PC-3 (cell line): ENCODE results near the gene GNG10. TPM values are rescaled to one million over a fixed set of nuclear protein-coding genes. Genes with fewer than 3 reads are reported as not detected.

Source experiments
- ATAC-seq: fragments of 200-7000 bp; cut with Tn5 transposase; 2 replicates; pipeline ENCODE4 v1.9.1; 2020; ENCODE audit warnings: mild to moderate bottlenecking, moderate library complexity
- Bru-seq: library from RNA; stranded (reverse); fragments of 400-500 nt; gene quantifications from one replicate; lab custom pipeline; 2021; lab: Mats Ljungman, UMichigan
- BruChase-seq, 2 experiments: library from RNA; stranded (reverse); fragments of 400-500 nt; gene quantifications; one replicate each; lab custom pipeline; 2021; lab: Mats Ljungman, UMichigan
- BruUV-seq: library from RNA; stranded (reverse); fragments of 400-500 nt; replicated peaks from 2 replicates; lab custom pipeline; 2021; lab: Mats Ljungman, UMichigan
- CTCF ChIA-PET: fragments of 300-600 bp; sonication (Branson Sonifier 250); formaldehyde crosslinking; loops from one replicate; lab custom pipeline; 2022; ENCODE audit warnings: antibody characterized with exemption; lab: Charles Lee
- POLR2A ChIA-PET: fragments of 300-600 bp; sonication (Branson Sonifier 250); formaldehyde crosslinking; loops from one replicate; lab custom pipeline; 2022; ENCODE audit warnings: antibody characterized with exemption; ENCODE audit not compliant: unreplicated experiment; lab: Charles Lee
- DNase-seq: peaks from one replicate; pipeline ENCODE4 v3.0.0-alpha.2; 2015
- H2AFZ ChIP-seq: fragments of 300-600 bp; sonication (generic); 2 replicates; pipeline ENCODE4 v1.6.0; 2016; ENCODE audit warnings: antibody characterized with exemption, low read length
- H3F3A ChIP-seq: fragments of 300-600 bp; sonication (generic); one replicate; pipeline ENCODE4 v1.6.0; 2017; ENCODE audit warnings: antibody characterized with exemption, low read length, control low read depth, mild to moderate bottlenecking; ENCODE audit not compliant: unreplicated experiment
- H3K27ac ChIP-seq: fragments of 300-600 bp; sonication (generic); 2 replicates; pipeline ENCODE4 v1.5.1; 2016; ENCODE audit warnings: mild to moderate bottlenecking, low read length
- H3K27me3 ChIP-seq: fragments of 300-600 bp; sonication (generic); 2 replicates; pipeline ENCODE4 v1.6.1; 2016; ENCODE audit warnings: low read length, mixed read lengths
- H3K36me3 ChIP-seq: fragments of 300-600 bp; sonication (generic); 2 replicates; pipeline ENCODE4 v1.6.1; 2016; ENCODE audit warnings: low read depth, mixed run types, low read length, mixed read lengths
- H3K4me1 ChIP-seq: fragments of 300-600 bp; sonication (generic); 2 replicates; pipeline ENCODE4 v1.5.1; 2016; ENCODE audit warnings: low read length; ENCODE audit not compliant: insufficient read depth
- H3K4me2 ChIP-seq: fragments of 300-600 bp; sonication (generic); 2 replicates; pipeline ENCODE4 v1.6.0; 2016; ENCODE audit warnings: low read length
- H3K4me3 ChIP-seq: fragments of 300-600 bp; sonication (generic); 2 replicates; pipeline ENCODE4 v1.5.1; 2016; ENCODE audit warnings: mild to moderate bottlenecking, low read length, mixed read lengths
- H3K79me2 ChIP-seq: fragments of 300-600 bp; sonication (generic); 2 replicates; pipeline ENCODE4 v1.6.1; 2017; ENCODE audit warnings: low read length, mixed read lengths
- H3K9ac ChIP-seq: fragments of 300-600 bp; sonication (generic); 2 replicates; pipeline ENCODE4 v1.6.0; 2016; ENCODE audit warnings: mild to moderate bottlenecking, low read length
- H3K9me2 ChIP-seq: fragments of 300-600 bp; sonication (generic); replicated peaks from 2 replicates; pipeline ENCODE4 v1.6.1; 2016; ENCODE audit warnings: mixed run types, low read length, mixed read lengths
- H3K9me3 ChIP-seq: fragments of 300-600 bp; sonication (generic); 2 replicates; pipeline ENCODE4 v1.6.1; 2016; ENCODE audit warnings: low read length, mixed read lengths
- H4K20me1 ChIP-seq: fragments of 300-600 bp; sonication (generic); 2 replicates; pipeline ENCODE4 v1.6.1; 2016; ENCODE audit warnings: low read length, mixed read lengths
- EZH2 ChIP-seq: fragments of 300-600 bp; sonication (generic); IDR thresholded peaks from one replicate; pipeline ENCODE4 v1.6.1; 2017; ENCODE audit warnings: antibody characterized with exemption, mild to moderate bottlenecking, low read length; ENCODE audit not compliant: unreplicated experiment
- EZH2phosphoT487 ChIP-seq: fragments of 300-600 bp; sonication (generic); IDR thresholded peaks from 2 replicates; pipeline ENCODE4 v1.6.1; 2018; ENCODE audit warnings: mild to moderate bottlenecking, antibody characterized with exemption, low read length, borderline replicate concordance
- intact Hi-C: fragments of 100-400 bp; cut with micrococcal nuclease; formaldehyde crosslinking; loops from 2 replicates; pipeline ENCODE4 v1.9.0; 2023
- long read RNA-seq: library from polyadenylated mRNA; unstranded; transcript quantifications from one replicate; pipeline ENCODE4 v2.0.0, GENCODE V29; 2021; ENCODE audit not compliant: unreplicated experiment
- total RNA-seq: library from RNA; depleted of rRNA; stranded (reverse); fragments of >200 nt; gene quantifications from 2 replicates; pipeline ENCODE4 v1.2.3, GENCODE V29; 2014; rRNA removed
- TF ChIP-seq, protein P1 (sequence below): fragments of 300-600 bp; sonication (generic); conservative IDR thresholded peaks from 2 replicates; pipeline ENCODE4 v1.5.1; 2017; ENCODE audit warnings: antibody characterized with exemption, low read depth, mild to moderate bottlenecking, low read length

The GNG10 gene
- 27.1 and 50.7 TPM in 2 replicates for total RNA-seq
- Bru-seq, nascent RNA = percentile 48 among the genes with signal in this experiment
- BruChase-seq, experiment 1, labeled RNA remaining after a 6-hour chase = percentile 79 among the genes with signal in this experiment
- percentile 71 among the genes with signal in this experiment for BruChase-seq, experiment 2, labeled RNA remaining after a 2-hour chase
- long read RNA-seq, transcript GNG10-201 (3 exons, 1,491 nt) = major isoform, 42 of 47 reads
- long read RNA-seq, partial matches to known transcripts = 1 of 47 reads
- long read RNA-seq, other reads (novel, unspliced or antisense) = 4 of 47 reads

DNA sequence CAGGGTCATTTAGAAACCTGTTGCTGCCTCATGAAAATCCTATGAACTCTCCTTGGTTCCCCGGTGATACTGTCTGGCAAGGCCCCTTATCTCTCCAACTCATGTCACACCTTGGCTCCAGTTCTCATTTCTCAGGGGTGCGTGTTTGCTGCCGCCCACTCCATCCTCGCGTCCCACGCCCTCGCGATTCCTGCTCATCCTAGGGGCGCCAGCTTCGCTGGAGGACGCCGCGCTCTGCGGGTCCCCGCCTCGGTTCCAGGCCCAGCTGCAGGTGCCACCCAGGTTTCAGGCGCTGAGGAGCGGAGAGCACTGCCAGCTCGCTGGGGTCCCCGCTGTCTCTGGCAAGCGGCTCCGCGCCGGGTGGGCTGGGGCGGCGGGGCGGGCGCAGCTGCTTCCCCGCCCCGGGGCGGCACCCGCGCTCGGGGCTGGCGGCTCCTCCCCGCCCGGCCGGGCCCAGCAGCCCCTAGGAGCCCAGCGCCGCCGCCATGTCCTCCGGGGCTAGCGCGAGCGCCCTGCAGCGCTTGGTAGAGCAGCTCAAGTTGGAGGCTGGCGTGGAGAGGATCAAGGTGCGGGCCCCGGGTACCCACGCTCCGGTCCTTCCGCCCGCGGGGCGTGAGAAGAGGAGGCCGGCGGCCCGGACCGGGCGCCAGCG is at the start of gene GNG10:
Gene GNG10, plus strand, starts transcription at position 456 of the 652 bp plus-strand sequence. Its CDS starts 30 bp downstream, at position 486.
- Histone ChIP-seq H3K27me3 (no peaks in the 10 kb centered on the region), H2AFZ (peak within 1 kb of the TSS; percentile 98), H3K27ac (no peak within 1 kb of the TSS), H4K20me1 (no peaks in the 10 kb centered on the region), H3K36me3 (no peaks in the 10 kb centered on the region), H3K4me3 (peak within 1 kb of the TSS; percentile 83), H3K9me3 (no peaks in the 10 kb centered on the region), H3K79me2 (peaks cover 31% of the 10 kb centered on the region), H3K9me2 (no peaks in the 10 kb centered on the region), H3K4me2 (peak within 1 kb of the TSS; percentile 94), H3K9ac (peak within 1 kb of the TSS; percentile 56), H3F3A (no peaks in the 10 kb centered on the region), H3K4me1 (peaks cover 4% of the 10 kb centered on the region; the same call in 1 of the 2 replicates)
- DNase-seq (peak; percentile 53), ATAC-seq (peak; percentile 90)
- no peak for TF ChIP-seq EZH2phosphoT487
- TF ChIP-seq, protein P1, sequence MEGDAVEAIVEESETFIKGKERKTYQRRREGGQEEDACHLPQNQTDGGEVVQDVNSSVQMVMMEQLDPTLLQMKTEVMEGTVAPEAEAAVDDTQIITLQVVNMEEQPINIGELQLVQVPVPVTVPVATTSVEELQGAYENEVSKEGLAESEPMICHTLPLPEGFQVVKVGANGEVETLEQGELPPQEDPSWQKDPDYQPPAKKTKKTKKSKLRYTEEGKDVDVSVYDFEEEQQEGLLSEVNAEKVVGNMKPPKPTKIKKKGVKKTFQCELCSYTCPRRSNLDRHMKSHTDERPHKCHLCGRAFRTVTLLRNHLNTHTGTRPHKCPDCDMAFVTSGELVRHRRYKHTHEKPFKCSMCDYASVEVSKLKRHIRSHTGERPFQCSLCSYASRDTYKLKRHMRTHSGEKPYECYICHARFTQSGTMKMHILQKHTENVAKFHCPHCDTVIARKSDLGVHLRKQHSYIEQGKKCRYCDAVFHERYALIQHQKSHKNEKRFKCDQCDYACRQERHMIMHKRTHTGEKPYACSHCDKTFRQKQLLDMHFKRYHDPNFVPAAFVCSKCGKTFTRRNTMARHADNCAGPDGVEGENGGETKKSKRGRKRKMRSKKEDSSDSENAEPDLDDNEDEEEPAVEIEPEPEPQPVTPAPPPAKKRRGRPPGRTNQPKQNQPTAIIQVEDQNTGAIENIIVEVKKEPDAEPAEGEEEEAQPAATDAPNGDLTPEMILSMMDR = no peak
- no peak for TF ChIP-seq EZH2
- POLR2A ChIA-PET = no interaction called here
- CTCF ChIA-PET = no interaction called here
- intact Hi-C loops = no loop called here
- BruUV-seq = TSS peak; percentile 65

DNA sequence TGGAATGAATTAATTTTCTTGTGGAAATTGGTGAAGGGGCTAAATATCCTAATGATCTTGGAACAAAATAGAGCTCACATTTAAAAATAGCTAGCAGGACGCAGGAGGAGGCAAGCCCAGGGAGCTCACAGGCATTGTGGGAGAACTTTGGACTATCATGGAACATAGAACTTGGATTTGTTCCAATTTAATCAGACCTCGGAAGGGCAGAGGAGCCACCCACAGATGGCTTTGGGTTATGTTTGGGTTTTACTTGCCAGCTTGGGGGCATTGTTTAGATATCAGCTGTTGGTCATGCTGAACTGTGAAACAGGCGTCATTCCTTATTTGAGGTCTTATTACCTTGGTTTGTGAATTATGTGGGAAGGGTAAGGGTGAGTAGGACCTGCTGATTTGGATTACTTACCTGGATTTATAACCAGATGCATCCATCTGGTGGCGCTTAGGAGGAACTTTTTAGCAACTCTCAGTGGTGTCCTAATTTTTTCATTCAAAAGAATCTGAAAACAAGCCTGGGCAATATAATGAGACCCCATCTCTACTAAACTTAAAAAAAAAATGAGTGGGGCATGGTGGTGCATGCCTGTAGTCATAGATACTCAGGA is 47.9 kb upstream of the GNG10 start:
- H3K9me3 ChIP-seq = no peaks in the 10 kb centered on the region
- no peak overlapping the region for H3K27ac ChIP-seq
- no peak for ATAC-seq
- no TSS peak for BruUV-seq
- H3K27me3 ChIP-seq = no peaks in the 10 kb centered on the region
- no peaks in the 10 kb centered on the region for H3F3A ChIP-seq
- intact Hi-C loops = no loop called here
- no peak overlapping the region for H3K9ac ChIP-seq
- H3K4me2 ChIP-seq = no peak overlapping the region
- no peaks in the 10 kb centered on the region for H3K4me1 ChIP-seq
- no peak for DNase-seq
- no peaks in the 10 kb centered on the region for H4K20me1 ChIP-seq
- H2AFZ ChIP-seq = no peak overlapping the region
- no peaks in the 10 kb centered on the region for H3K36me3 ChIP-seq
- no peak overlapping the region for H3K4me3 ChIP-seq
- ChIA-PET POLR2A (no interaction called here), CTCF (no interaction called here)
- no peaks in the 10 kb centered on the region for H3K9me2 ChIP-seq
- H3K79me2 ChIP-seq = no peaks in the 10 kb centered on the region
- no peak for TF ChIP-seq EZH2phosphoT487
- TF ChIP-seq, protein P1 = no peak
- TF ChIP-seq EZH2 = no peak
